Pancreas (tissue), 10 donors: ENCODE data around the gene RPS6KB2. TPM values are rescaled to one million over a fixed set of nuclear protein-coding genes. Genes with fewer than 3 reads are reported as not detected.
"Not testable (repeated sequence)": the region's sequence is repeated elsewhere in the genome, so short reads cannot be mapped to it uniquely, and the experiment has no call there.

ENCODE experiments used
- ATAC-seq, 4 donors: fragments of 200-7000 bp; cut with Tn5 transposase; one replicate each; pipeline versions ENCODE4 v1.8.0 to v1.9.1; 2020; ENCODE audit warnings: mild to moderate bottlenecking in 4 of 4, moderate library complexity in 4 of 4
- DNase-seq, 6 donors: peaks; one replicate each; pipeline ENCODE4 v3.0.0-alpha.2; 2020
- FAIRE-seq: peaks from 2 replicates; lab custom pipeline; 2012; peaks lifted over from hg19 to GRCh38; lab: Jason Lieb, UNC
- H3K27ac ChIP-seq, 4 donors: fragments of 200-600 bp; sonication (generic); 1 replicate in 3 of 4; 2 replicates in 1 of 4; pipeline versions ENCODE4 v1.5.0 to v1.8.0; 2020
- H3K27me3 ChIP-seq, 4 donors: fragments of 200-600 bp; one replicate each; pipeline ENCODE4 v1.8.0; 2021
- H3K36me3 ChIP-seq, 3 donors: fragments of 200-600 bp; sonication (generic) in 1 of 3; one replicate each; pipeline versions ENCODE4 v1.5.0 to v1.8.0; 2020 to 2021
- H3K4me1 ChIP-seq, 3 donors: fragments of 200-600 bp; one replicate each; pipeline ENCODE4 v1.8.0; 2021
- H3K4me3 ChIP-seq, 4 donors: fragments of 200-600 bp; sonication (generic) in 2 of 4; one replicate each; pipeline versions ENCODE4 v1.5.0 to v1.8.0; 2020 to 2021
- H3K9me3 ChIP-seq, 4 donors: fragments of 200-600 bp; one replicate each; pipeline ENCODE4 v1.8.0; 2021
- CTCF ChIP-seq, 4 donors: fragments of 200-600 bp; sonication (generic) in 3 of 4; IDR thresholded peaks; one replicate each; pipeline versions ENCODE4 v1.5.0 to v1.8.0; 2021; ENCODE audit warnings: antibody characterized with exemption in 4 of 4
- WGBS, 2 donors: extraction: QIAGEN DNeasy Blood & Tissue Kit; methylation state at CpG; one replicate each; pipeline ENCODE4 v1.1.7; 2013; 5-methylcytosine and 5-hydroxymethylcytosine counted together
- intact Hi-C, 3 donors: fragments of 100-400 bp; cut with DNase I; formaldehyde crosslinking; loops; one replicate each; pipeline versions ENCODE4 v1.11.1 to v1.14.2; 2022
- polyA plus RNA-seq, 2 donors: library from polyadenylated mRNA; stranded (reverse); fragments of 200-250 nt; gene quantifications; one replicate each; pipeline ENCODE4 v1.2.3, GENCODE V29; 2013
- total RNA-seq, 6 donors: library from RNA; stranded (reverse); fragmentation: NEBNext Ultra II Directional in 4 of 6; extraction: Animal tissue kit (Norgen Biotek cat#: 25700) in 4 of 6; gene quantifications; one replicate each; pipeline versions ENCODE4 v1.2.1 to v1.2.4, GENCODE V29; 2021 to 2023
- donor health status: healthy with polysubstance abuse.
- donor health status: DM: no; HTN: no; CAD: no; lungs with moderate emphysema.
- donor health status: DM: no; HTN: no; CAD: no.
- donor health status: control.
- donor health status: control.
- donor health status: Bipolar disorder and iron deficiency.
- donor health status: DM: yes; HTN: yes; CAD: no.
- donor health status: DM: no; HTN: no; CAD: no.
- donor health status: DM: no; HTN: no; CAD: no.
- donor health status: DM: yes; HTN: yes; CAD: no.

The RPS6KB2 gene
- total and polyA plus RNA-seq, 8 donors, result 17.6 to 71.6 (median 25.3) TPM

- TF ChIP-seq CTCF (IDR thresholded peaks at IDR 0.05), result no peak
- Histone ChIP-seq H3K27me3 (no peaks in the 10 kb centered on the region), H3K4me3 (peak overlapping the region in 3 of 4 donors; percentile 13 to 68 (median 56)), H3K4me1 (peaks cover 0 to 23% (median 6%) of the 10 kb centered on the region in 3 donors), H3K9me3 (no peaks in the 10 kb centered on the region), H3K36me3 (no peaks in the 10 kb centered on the region), H3K27ac (peak overlapping the region; percentile 6 to 88 (median 68))
- 85 to 86% methylated on average over 20 of the region's 20 CpGs for WGBS, 2 donors
- intact Hi-C loops, result no loop called here
- peak in 5 of 6 donors; percentile 64 to 87 (median 70) for DNase-seq
- peak; percentile 5 to 40 (median 16) for ATAC-seq
- FAIRE-seq, result no peak
Observed at GRCh38 chr11:67463680-67464410, 35.6 kb downstream of the RPS6KB2 start.

DNA sequence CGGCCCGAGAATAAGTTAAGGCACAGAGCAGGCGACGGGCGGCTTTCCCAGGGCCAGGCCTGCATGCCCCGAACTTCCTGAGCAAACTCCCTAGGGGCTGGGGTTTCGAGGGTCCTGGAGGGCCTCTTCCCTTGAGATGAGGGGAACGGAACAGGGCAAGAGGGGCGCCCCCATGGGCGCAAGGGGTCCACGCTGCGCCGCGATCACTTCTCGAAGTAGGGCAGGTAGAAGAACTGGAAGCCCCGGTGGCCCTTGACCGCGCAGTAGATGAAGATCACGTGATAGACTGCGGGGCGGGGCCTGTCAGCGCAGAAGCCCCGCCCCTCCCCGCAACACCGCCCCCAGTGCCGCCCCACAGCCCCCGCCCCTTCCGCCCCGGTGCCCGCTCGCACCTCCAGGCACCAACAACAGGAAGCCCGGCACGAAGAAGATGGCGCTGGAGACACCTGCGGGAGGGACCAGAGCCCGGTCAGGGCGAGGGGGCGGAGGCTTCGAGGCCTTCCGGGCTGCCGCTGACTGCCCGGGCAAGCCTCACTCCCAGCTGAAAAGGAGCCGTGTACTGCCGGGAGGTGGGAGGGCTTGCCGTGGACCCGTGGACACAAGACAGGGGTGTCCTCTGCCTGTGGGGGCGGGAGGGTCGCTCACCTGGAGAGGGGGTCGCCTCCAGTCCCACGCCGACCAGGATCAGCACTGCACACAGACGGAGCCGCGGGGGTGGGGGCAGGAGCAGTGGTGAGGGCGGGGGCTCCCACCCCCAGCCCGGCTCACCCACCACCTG is 36.3 kb downstream of the RPS6KB2 start:
- no peak for TF ChIP-seq CTCF (IDR thresholded peaks at IDR 0.05)
- FAIRE-seq, result no peak

DNA sequence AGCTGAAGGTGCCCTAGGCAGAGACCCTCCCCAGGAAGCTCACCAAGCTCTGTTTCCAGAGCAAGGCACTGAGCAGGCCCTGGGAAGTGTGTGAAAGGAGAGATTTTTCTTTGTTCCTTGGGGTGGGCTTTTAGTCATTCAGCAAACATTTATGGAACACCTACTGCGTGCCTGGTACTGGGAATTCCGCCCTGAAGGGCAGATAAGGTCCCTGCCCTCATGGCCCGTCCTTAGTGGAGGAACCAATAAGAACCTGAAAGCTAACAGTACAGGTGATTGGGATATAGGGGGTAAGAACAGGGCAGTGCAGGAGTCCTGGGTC is 36.9 kb downstream of the RPS6KB2 start:
- DNase-seq, result no peak
- H3K27ac ChIP-seq, result peak overlapping the region; percentile 71 to 88 (median 80)
- no peaks in the 10 kb centered on the region for H3K9me3 ChIP-seq
- intact Hi-C loops, result no loop called here
- H3K36me3 ChIP-seq, result no peaks in the 10 kb centered on the region
- no peaks in the 10 kb centered on the region for H3K27me3 ChIP-seq
- ATAC-seq, result no peak
- H3K4me1 ChIP-seq, result peaks cover 0 to 23% (median 6%) of the 10 kb centered on the region in 3 donors
- 21 to 26% methylated on average over 3 of the region's 3 CpGs for WGBS, 2 donors
- TF ChIP-seq CTCF (IDR thresholded peaks at IDR 0.05), result no peak
- no peak for FAIRE-seq
- H3K4me3 ChIP-seq, result peak overlapping the region; percentile 29 to 68 (median 48)

More for the DNA sequence above, 36.3 kb downstream of the RPS6KB2 start:
- peaks cover 0 to 23% (median 6%) of the 10 kb centered on the region in 3 donors for H3K4me1 ChIP-seq
- peak; percentile 92 to 99 (median 94) for DNase-seq
- H3K4me3 ChIP-seq, result peak overlapping the region; percentile 29 to 68 (median 48)
- no peaks in the 10 kb centered on the region for H3K27me3 ChIP-seq
- H3K27ac ChIP-seq, result peak overlapping the region; percentile 71 to 88 (median 80)
- 11 to 12% methylated on average over 48 to 56 of the region's 56 CpGs for WGBS, 2 donors
- intact Hi-C loops, result no loop called here
- H3K9me3 ChIP-seq, result no peaks in the 10 kb centered on the region
- H3K36me3 ChIP-seq, result no peaks in the 10 kb centered on the region
- ATAC-seq, result peak; percentile 68 to 82 (median 78)

DNA sequence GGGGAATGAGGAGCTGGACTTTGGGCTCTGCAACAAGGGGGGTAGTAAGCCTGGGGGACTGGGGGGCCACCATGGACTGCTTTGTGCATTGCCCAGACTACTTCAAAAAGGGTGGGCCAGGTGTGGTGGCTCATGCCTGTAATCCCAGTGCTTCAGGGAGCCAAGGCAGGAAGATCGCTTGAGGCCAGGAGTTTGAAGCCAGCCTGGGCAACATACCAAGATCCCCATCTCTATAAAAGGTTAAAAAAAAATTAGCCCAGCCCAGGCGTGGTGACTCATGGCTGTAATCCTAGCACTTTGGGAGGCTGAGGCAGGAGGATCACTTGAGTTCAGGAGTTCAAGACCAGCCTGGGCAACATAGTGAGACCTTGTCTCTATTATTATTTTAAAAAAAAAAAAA is 37.2 kb downstream of the RPS6KB2 start:
- FAIRE-seq, H3K27me3 ChIP-seq, ATAC-seq, intact Hi-C loops, H3K9me3 ChIP-seq, H3K36me3 ChIP-seq: not testable (repeated sequence)
- H3K4me1 ChIP-seq, result peaks cover 0 to 23% (median 6%) of the 10 kb centered on the region in 3 donors
- DNase-seq, result peak in 2 of 6 donors; percentile 40 to 41
- peak overlapping the region in 3 of 4 donors; percentile 29 to 68 (median 56) for H3K4me3 ChIP-seq
- WGBS, 2 donors, result 45 to 50% methylated on average over 2 of the region's 2 CpGs
- peak overlapping the region; percentile 71 to 88 (median 80) for H3K27ac ChIP-seq

DNA sequence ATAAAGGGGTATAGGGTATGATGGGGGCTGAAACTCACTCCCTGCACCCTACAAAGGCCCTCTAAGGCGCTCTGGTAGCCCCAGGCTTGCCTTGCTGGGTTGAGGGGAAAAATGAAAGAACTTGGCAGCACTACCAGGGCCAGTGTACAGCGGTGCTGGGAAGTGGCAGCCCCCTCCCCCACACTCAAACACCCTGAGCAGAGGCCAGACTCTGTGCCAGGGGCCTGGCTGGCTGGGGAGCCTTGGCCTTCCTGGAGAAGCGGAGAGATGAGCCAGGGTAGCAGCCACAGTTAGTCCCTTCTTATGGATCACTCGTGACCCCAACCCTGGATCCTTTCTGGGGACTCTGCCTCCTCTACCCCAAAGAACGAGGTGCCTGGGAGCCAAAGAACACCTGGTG is 38.1 kb downstream of the RPS6KB2 start:
- no peaks in the 10 kb centered on the region for H3K27me3 ChIP-seq
- peaks cover 0 to 23% (median 6%) of the 10 kb centered on the region in 3 donors for H3K4me1 ChIP-seq
- no peaks in the 10 kb centered on the region for H3K36me3 ChIP-seq
- no peaks in the 10 kb centered on the region for H3K9me3 ChIP-seq
- DNase-seq (peak in 3 of 6 donors; percentile 37 to 60 (median 52)), FAIRE-seq (no peak), ATAC-seq (no peak)
- peak overlapping the region in 2 of 4 donors; percentile 30 to 88 for H3K27ac ChIP-seq
- no peak for TF ChIP-seq CTCF (IDR thresholded peaks at IDR 0.05)
- intact Hi-C loops, result no loop called here
- H3K4me3 ChIP-seq, result no peak overlapping the region
- 74 to 78% methylated on average over 5 of the region's 5 CpGs for WGBS, 2 donors
